ENCODE data around the gene NEK3.

GRCh38 chr13:52125547-52125946, 33.9 kb downstream of the NEK3 start:
- TF ChIP-seq CTCF (IDR thresholded peaks at IDR 0.05): no peak
- TF ChIP-seq POLR2A (IDR thresholded peaks at IDR 0.05): no peak

All from adrenal gland (tissue), 5 donors.